GM18520 (cell line): ENCODE data around the gene GEMIN2.
"Not testable (repeated sequence)": the region's sequence is repeated elsewhere in the genome, so short reads cannot be mapped to it uniquely, and the experiment has no call there.

Source experiments
- ATAC-seq: cut with Tn5 transposase; IDR thresholded peaks from one replicate; pipeline ENCODE4 v1.9.1; 2021; ENCODE audit not compliant: unreplicated experiment

The GEMIN2 gene, protein sequence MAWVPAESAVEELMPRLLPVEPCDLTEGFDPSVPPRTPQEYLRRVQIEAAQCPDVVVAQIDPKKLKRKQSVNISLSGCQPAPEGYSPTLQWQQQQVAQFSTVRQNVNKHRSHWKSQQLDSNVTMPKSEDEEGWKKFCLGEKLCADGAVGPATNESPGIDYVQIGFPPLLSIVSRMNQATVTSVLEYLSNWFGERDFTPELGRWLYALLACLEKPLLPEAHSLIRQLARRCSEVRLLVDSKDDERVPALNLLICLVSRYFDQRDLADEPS

DNA sequence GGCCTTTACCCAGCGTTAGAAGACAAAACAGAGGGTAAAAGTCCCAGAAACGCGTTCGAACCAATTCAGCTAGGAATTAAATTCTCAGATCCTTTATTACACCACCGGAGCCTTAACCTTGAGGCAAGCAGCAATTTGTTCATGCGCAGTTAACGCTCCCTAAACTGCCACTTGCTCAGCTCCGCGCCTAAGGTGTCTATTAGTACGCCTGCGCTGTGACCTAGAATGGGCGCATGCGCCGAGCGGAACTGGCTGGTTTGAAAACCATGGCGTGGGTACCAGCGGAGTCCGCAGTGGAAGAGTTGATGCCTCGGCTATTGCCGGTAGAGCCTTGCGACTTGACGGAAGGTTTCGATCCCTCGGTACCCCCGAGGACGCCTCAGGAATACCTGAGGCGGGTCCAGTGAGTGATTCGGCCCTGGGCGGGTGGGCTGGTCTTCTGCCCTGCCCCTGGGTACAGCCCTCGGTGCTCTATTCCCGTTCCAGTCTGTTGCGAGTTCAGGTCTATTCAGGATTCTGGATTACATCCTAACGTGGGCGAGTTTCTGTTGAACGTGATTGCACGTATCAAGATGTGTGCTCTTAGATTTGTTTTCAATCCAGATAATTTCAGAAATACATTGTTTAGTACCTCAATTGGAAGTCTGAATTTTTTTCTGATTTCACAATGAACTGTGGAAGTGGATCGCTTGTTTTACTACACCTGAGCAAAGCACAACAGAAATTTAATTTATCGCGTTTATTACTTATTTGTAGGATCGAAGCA lies at the start of gene GEMIN2:
GEMIN2 (plus strand) TSS at position 251 of the 766 bp plus-strand sequence; CDS start at position 267, 16 bp downstream.
- peak; percentile 98 for ATAC-seq

DNA sequence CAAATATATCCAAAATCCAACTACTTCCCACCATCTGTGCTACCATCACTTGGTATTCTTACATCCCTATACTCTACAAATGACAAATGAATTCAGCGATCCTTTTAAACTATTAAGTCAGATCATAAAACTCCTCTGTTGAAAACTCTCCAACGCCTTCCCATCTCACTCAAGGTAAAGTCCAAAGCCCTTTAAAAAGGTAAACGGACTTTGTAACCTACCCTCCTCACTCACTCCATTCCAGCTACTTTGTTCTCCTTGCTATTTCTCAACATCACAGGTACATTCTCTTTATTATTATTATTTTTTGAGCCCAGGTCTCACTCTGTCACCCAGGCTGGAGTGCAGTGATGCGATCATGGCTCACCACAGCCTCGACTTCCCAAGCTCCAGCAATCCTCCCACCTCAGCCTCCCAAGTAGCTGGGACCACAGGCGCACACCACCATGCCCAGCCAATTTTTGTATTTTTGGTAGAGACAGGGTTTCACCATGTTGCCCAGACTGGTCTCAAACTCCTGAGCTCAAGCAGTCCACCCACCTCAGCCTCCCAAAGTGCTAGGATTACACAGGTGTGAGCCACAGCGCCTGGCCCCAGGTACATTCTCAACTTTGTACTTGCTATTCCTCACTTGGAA lies 44.8 kb upstream of the GEMIN2 start:
- ATAC-seq: not testable (repeated sequence)

DNA sequence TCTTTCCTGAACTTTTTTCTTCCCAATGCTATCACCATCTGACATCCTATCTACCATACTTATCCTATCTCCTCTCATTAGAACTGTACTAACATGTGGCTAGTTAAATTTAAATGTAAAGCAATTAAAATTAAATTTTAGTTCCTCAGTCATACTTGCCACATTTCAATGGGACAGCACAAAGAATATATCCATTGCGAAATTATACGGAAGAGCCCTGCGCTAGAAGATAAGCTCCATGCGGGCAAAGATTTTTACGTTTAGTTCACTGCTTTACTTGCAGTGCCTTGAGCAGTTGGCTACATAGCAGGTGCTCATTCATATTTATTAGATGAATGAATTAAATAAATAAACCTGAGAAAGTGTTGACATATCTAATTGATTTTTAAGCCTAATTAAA lies 44.2 kb upstream of the GEMIN2 start:
- ATAC-seq: no peak

DNA sequence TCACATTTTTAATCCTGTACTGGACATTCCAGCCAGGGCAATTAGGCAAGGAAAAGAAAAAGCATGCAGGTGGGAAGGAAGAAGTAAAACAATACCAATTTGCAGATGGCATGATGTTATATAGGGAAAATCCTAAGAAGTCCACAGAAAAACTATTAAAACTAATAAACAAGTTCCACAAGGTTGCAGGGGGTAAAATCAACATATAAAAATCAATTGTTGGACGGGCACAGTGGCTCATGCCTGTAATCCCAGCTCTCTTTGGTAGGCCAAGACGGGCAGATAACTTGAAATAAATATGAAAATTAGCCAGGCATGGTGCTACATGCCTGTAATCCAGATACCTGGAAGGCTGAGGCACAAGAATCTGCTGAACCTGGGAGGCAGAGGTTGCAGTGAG lies 43.0 kb upstream of the GEMIN2 start:
- no peak for ATAC-seq

DNA sequence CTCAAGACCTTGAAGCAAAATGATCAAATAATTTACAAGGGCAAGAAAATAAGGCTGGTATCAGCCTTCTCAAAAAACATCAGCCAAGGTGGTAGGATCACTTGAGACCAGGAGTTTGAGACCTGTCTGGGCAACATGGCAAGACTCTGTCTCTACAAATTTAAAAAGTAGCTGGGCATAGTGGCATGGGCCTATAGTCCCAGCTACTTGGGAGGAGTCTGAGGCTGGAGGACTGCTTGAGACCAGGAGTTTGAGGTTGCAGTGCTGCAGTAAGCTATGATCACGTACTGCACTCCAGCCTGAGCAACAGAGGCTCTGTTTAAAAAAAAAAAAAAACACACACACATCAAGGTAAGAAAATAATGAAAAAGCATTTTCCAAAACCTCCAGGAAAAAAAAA lies 33.2 kb upstream of the GEMIN2 start:
- no peak for ATAC-seq

DNA sequence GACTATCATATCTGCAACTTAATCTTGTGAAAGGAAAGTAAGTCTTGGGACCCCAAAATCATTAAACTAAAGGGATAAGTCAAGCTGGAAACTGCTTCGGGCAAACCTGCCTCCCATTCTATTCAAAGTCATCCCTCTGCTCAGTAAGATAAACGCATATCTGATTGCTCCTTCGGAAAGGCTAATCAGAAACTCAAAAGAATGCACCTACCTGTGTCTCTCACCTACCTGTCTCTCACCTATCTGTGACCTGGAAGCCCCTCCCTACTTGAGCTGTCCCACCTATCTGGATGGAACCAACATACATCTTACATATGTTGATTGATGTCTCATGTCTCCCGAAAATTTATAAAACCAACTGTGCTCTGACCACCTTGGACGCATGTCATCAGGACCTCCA lies 31.0 kb upstream of the GEMIN2 start:
- ATAC-seq: no peak

DNA sequence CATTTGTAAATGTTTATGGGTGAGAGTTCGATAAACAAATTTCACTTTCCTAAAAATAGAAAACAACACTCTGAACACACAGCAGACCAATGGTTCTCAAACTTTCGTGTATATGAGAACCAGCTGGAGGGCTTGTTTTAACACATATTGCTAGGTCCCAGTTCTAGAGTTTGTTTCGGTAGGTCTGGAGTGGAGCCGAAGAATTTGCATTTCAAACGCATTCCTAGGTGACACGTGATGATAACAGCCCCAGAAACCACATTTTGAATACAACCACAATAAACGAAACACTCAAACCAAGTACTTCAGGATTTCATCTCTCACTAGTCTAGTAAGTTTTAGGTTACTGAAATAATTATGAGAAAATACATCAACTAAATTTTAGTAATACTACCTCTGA lies 28.2 kb upstream of the GEMIN2 start:
- no peak for ATAC-seq

DNA sequence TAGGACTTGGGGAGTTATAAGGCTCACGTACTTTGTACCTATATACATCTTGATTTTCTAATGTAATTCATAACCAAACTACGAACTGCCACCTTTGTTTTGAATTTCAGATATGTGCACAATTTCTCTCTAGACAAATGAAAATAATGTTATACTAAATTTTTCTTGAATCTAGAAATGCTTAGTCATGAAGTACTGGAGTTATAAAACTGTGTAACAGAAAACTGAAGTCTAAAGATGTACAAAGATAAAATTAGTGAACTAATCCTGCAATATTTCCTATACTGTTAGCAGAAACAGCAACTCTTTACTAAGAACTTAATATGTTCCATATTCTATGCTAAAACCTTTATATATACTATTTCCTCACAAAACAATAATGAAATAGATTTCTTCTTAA lies 26.6 kb upstream of the GEMIN2 start:
- no peak for ATAC-seq

DNA sequence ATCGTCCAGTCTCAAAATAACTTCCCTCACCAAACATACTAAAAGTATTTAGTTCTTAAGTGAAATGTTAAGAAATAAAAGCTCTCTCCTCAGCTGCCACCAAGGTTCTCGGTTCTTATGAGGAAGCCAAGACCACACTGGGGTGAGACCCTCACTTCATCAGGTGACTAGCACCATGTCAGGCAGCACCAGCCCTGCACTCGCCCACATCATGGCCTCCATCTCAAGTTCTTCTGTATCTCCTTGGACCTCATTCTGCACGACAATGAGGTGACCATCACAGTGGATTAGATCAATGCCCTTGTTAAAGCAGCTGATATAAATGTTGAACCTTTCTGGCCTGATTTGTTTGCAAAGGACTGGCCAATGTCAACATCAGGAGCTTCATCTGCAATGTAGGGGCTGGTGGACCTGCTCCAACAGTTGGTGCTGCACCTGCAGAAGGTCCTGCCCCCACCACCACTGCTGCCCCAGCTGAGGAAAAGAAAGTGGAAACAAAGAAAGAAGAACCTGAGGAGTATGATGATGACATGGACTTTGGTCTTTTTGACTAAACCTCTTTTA lies 23.5 kb upstream of the GEMIN2 start:
- no peak for ATAC-seq

DNA sequence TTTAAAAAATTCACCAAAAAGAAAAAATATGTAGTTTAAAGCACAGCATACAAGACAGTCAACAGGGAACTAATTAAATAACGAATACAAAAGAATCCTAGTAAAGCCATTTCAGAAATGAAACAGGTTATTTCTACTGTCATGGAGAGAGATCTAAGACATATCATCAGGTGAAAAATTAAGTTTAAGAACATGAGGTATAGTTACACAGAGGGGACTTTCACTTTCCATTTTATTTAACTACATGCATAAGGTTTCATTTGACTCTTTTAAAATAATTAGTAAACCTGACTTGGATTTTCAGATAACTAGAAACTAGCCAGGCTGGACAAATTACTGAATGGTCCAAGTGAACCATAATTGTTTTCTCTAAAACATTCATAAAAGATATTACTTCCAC lies 22.4 kb upstream of the GEMIN2 start:
- no peak for ATAC-seq

DNA sequence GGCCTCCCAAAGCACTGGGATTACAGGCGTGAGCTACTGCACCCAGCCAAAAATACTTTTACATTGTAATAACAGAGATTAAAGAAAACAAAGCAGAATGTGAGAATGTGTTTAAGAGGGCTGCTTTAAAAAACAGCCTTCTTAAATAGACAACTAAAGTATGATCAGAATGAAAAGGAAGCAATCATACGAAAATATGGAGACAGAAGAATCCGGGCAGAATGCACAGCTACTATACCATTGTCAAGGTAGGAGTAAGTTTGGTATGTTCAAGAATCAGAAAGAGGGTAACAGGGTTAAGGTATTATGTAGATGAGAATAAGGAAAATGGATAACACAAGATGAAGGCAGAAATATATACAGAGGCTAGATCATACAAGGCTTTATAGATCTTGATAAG lies 19.6 kb upstream of the GEMIN2 start:
- ATAC-seq: no peak

DNA sequence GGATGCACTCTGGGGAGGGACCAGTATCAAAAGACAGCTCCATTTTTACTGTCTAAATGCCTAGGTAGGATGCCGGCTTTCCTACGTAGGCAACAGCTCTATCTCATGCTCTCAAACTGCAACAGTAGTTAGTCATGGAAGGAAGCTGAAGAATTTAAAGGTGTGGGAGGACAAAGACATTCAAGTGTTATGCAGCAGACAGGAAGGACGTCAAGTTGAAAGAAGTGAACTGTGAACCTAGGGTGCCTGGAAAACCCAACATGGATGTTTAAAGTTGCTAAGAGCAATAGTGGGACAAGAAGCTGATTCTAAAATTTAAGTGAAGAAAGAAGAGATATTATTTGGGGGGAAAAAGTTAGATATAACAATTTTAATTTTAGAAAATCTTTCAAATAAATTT lies 17.0 kb upstream of the GEMIN2 start:
- ATAC-seq: no peak

DNA sequence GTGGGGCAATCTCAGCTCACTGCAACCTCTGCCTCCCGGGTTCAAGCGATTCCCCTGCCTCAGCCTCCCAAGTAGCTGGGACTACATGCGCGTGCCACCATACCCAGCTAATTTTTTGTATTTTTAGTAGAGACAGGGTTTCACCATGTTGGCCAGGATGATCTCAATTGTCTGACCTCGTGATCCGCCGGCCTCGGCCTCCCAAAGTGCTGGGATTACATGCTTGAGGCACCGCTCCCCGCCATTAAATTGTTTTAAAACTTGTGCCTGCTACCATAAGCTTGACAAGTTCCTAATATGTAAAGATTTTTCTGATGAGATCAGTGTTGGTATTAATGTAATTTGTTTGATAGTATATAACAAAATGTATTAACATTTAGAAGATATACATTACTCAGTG lies 14.9 kb upstream of the GEMIN2 start:
- ATAC-seq: not testable (repeated sequence)

DNA sequence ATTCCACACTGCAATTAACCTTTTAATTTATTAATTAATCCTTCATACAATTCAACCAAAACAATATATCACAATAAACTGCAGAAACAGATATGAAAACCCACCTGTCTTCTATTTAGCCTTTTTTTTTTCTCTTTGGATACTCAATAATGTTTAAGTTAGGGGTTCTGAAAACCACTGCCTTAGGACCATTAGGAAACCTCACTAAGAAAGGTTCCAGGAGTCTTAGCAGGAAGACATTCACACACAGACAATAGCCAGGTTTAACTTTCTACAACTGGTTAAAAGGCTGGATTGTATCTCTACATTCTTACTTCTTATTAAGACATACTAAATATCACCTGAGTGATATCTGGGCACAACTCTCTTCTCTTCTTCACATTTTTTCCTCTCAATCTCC lies 14.4 kb upstream of the GEMIN2 start:
- ATAC-seq: no peak

DNA sequence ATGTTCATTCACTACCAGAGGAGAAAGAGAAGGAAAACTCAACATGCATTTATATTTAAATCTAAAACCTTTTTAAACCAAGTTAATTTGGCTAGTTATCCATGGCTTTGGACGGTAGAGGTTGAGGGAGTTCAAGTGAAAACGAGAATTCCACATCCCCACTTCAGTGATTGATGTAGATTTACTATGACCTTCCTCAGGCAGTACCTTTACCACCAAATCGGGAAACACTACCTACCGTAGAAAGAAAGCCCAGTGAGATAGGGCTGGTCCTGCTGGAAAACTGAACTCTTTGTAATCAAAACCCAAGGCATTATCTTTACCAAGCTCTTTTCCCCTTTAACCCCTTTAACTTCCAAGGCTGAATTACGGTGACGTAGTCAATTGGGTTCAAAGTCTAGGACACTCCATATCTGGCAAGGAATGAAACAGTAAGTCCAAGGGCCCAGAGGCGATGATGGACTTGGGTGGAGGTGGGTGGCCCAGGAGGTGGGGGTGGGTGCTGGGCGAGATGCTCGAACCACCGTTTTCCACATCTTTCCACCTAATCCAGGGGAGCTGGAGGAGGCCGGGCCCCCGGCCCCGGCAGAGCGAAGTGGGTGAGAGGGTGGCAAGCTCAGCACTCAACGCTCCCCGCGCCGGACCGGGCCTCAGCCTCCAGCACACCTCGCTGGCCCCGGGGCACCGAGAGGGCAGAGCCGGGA lies 11.7 kb upstream of the GEMIN2 start:
- ATAC-seq: peak; percentile 8

DNA sequence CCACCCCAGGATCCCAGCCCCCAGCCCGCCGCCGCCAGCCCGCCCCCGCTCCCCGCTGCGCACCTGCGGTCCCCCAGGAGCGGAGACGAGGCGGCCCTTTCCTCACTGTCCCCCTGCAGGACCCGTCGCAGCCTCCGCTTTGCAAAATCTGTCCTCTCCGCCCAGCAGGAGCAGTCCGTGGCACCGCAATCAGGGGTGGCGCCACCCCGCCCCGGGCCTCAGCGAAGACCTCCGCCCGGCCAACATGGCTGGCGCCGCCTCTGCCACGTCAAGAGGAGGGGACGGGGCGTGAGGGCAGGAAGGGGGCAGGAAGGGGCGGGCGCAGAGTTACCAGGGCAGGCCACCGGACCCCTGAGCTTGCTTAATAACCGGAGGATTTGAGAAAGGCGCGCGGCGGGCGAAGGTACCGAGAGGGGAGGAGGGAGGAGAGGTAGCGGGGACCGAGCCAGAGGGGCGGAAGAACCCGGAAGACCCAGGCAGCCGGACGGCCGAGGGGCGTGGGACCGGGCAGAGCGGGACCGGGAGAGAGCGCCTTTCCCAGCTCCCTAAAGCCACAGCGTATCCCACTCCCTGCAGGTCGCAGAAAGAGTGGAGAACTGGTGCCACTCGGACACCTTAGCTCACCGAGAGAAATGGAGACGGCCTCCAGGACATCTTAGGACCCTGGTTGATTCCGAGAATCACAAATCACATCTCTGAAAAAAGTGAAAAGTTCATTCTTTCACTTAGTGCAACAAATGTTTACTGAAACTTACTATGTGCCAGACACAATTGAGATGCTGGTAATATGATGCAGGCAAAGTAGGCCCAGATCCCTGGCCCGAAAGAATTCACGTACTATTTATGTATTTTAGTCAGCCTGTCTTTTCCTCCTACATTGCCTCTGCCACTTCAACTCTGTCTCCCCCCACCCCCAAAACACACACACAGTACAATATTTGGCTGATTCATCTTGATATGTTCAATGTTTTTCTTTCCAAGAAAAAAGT lies 10.9 kb upstream of the GEMIN2 start, which contains the start of gene SEC23A:
SEC23A (minus strand) TSS at position 267 of the 989 bp plus-strand sequence. CDS start 7,117 bp downstream, outside the sequence.
- peak; percentile 80 for ATAC-seq

DNA sequence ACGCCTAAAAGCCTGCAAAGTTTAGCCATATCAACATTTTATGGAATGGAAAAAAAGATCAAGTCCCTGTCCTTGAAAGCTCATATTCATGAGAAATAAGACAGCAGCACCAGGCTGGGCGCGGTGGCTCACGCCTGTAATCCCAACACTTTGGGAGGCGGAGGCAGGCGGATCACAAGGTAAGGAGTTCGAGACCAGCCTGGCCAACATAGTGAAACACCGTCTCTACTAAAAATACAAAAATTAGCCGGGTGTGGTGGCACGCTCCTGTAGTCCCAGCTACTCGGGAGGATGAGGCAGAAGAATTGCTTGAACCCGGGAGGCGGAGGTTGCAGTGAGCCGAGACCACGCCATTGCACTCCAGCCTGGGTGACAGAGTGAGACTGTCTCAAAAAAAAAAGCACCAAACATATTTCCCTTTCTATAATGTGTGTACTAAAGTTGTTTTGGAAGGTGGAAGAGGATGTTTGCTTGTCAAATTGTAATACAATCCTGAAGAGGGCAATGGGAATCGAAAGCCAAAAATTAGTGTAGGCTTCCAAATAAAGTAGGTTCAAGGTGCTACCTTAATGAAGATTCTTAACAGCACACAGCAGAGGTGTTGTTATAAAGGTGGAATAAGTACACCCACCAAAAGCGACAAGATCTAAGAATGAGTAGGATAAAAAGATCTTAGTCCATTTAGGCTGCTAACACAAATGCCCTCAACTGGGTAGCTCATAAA lies 9.9 kb upstream of the GEMIN2 start:
- ATAC-seq: not testable (repeated sequence)

DNA sequence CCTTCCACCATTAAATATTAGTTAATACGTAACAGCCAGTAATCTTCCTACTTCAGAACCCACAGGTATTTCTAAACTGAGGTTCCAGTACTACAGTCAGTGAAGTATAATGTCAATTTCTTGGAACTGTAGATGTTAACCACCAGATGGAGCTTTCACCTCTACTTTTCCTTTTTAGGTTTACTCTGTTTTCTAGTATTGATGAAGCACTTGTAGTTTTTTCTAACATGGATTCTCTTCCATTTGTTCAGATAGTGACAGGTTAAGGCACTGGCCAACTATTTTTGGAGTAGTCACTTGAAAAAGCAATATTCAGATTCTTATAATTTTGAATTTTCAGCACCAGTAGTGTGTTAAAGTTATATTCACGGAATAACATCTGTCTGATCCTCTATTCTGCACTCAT lies 6.5 kb upstream of the GEMIN2 start:
- no peak for ATAC-seq

DNA sequence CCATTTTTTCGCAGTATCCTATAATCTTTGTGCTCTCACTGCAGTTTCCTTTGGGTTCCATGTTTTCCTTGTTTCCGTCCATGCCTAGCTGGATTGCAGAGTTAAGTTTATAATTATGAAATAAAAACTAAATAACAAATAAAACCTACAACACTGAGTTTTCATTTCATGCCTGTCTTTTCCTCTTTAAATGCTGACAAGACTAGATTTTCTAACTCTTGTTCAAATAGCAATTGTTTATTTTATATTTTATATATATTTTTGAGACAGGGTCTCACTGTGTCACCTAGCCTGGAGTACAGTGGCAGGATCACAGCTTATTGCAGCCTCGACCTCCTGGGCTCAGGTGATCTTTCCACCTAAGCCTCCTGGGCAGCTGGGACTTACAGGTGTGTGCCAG lies 5.3 kb upstream of the GEMIN2 start:
- no peak for ATAC-seq
